Measurements from ENCODE around the gene NCK2. TPM values are rescaled to one million over a fixed set of nuclear protein-coding genes. Genes with fewer than 3 reads are reported as not detected.

Gene NCK2
- total and polyA plus RNA-seq, 9 of the 15 experiments (the other 6 are each of a cell fraction or from before 2014, with no cell fraction given): 0.90 to 27.9 (median 15.9) TPM

DNA sequence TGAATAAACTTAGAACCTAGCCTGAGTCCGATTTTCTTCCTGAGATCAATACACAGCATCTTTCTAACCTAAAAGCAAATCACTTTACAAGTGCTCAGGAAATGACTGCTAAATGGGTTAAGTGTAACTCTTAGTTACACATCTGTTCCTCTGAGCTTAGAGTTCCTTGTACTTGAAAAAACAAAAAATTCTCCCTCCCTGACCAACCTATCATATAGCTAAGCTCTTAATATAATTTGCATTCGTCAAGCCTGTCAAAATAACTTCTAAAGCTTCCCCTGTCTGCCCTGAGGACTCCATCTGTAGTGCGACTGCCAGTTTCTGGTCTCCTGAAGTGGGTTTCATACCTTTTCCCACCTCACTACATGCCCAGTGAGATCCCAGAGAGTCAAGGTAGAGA lies 190.4 kb downstream of the NCK2 start (continued):
- TF ChIP-seq, protein P1, sequence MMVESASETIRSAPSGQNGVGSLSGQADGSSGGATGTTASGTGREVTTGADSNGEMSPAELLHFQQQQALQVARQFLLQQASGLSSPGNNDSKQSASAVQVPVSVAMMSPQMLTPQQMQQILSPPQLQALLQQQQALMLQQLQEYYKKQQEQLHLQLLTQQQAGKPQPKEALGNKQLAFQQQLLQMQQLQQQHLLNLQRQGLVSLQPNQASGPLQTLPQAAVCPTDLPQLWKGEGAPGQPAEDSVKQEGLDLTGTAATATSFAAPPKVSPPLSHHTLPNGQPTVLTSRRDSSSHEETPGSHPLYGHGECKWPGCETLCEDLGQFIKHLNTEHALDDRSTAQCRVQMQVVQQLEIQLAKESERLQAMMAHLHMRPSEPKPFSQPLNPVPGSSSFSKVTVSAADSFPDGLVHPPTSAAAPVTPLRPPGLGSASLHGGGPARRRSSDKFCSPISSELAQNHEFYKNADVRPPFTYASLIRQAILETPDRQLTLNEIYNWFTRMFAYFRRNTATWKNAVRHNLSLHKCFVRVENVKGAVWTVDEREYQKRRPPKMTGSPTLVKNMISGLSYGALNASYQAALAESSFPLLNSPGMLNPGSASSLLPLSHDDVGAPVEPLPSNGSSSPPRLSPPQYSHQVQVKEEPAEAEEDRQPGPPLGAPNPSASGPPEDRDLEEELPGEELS (CRISPR knock-in tag; IDR thresholded peaks at IDR 0.05; ENCODE audit: borderline replicate concordance): no peak
- TF ChIP-seq CBFB (CRISPR knock-in tag; IDR thresholded peaks at IDR 0.05): no peak
- no peak for TF ChIP-seq SMARCA4 (IDR thresholded peaks at IDR 0.05)

DNA sequence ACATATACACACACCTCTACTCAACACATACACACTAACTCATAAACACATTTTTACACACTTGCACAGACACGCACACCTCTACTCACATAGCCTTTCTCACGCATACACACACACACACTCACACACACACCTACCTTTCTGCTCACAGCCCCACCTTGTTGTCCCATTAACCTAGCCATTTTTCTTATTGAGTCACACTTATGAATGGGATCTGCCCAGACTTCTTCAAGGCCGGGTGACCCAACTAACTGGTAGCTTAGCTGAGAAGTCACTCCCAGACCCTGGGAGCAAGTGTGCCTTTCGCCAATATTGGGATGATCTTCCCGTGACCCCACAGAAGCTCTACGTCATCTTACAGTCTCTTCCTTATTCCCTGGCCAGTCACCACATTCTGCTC lies 192.2 kb downstream of the NCK2 start:
- BruUV-seq (replicated peaks): no TSS peak
- no peak for FAIRE-seq
- POLR2A ChIA-PET: no interaction called here

More for the DNA sequence above, 192.2 kb downstream of the NCK2 start:
- DNase-seq (ENCODE audit: extremely low read depth in 1 of 4, low spot score in 3 of 4): no peak
- Histone ChIP-seq H4K20me1 (replicated peaks; ENCODE audit: control insufficient read depth, insufficient read depth, low read length) (no peaks in the 10 kb centered on the region), H3K27ac (ENCODE audit: extremely low read depth, low read depth, low read length) (no peak overlapping the region; the same call in 2 of the 3 replicates), H2AFZ (ENCODE audit: low read depth, low read length) (no peak overlapping the region), H3K79me2 (ENCODE audit: control insufficient read depth, insufficient read depth, low read length) (no peaks in the 10 kb centered on the region), H3K36me3 (ENCODE audit: control insufficient read depth, insufficient read depth, low read length) (no peaks in the 10 kb centered on the region), H3K4me3 (no peak overlapping the region), H3K4me2 (ENCODE audit: insufficient read depth, low read length) (no peak overlapping the region), H3K9me1 (ENCODE audit: control insufficient read depth, insufficient read depth, low read length) (no peaks in the 10 kb centered on the region), H3K4me1 (replicated peaks in 1 of 2; ENCODE audit: control insufficient read depth in 2 of 2, insufficient read depth in 2 of 2, low read length in 2 of 2) (no peaks in the 10 kb centered on the region), H3K9ac (ENCODE audit: insufficient read depth in 1 of 2, low read depth in 2 of 2, low read length in 2 of 2) (no peak overlapping the region), H3K9me3 (replicated peaks; ENCODE audit: control insufficient read depth, insufficient read depth, low read depth, low read length) (no peaks in the 10 kb centered on the region), H3K27me3 (ENCODE audit: control insufficient read depth in 2 of 2, insufficient read depth in 2 of 2, low read length in 2 of 2) (peaks cover 0 to 10% of the 10 kb centered on the region in 2 experiments; a peak in 1 of 5 replicates)
- TF ChIP-seq NELFE (IDR thresholded peaks at IDR 0.05; ENCODE audit: insufficient read depth, insufficient read length) (no peak), ZNF239 (CRISPR knock-in tag; IDR thresholded peaks at IDR 0.05) (no peak), ZNF12 (CRISPR knock-in tag; IDR thresholded peaks at IDR 0.05) (no peak), RBM34 (IDR thresholded peaks at IDR 0.05; ENCODE audit: borderline replicate concordance, insufficient read depth, low read length) (no peak), FOSL1 (tag; conservative IDR thresholded peaks at IDR 0.05) (no peak), LARP7 (IDR thresholded peaks at IDR 0.05) (no peak), CBFA2T2 (conservative IDR thresholded peaks at IDR 0.05) (no peak)
- intact Hi-C loops (cut with micrococcal nuclease) (no loop called here), in situ Hi-C loops (cut with MboI) (no loop called here)
- no peak for ATAC-seq
- WGBS (ENCODE audit: insufficient coverage, low coverage, missing lambda C conversion rate): 13% methylated on average over 6 of the region's 6 CpGs
- CTCF ChIA-PET (ENCODE audit: low intra/inter-chr PET ratio): no interaction called here

Data from K562 (cell line).